Measurements from ENCODE around the gene ALPK1. TPM values are rescaled to one million over a fixed set of nuclear protein-coding genes. Genes with fewer than 3 reads are reported as not detected.
A peak's percentile ranks its signal among the peaks of the same experiment; 100 is the strongest.

Gene ALPK1
- total RNA-seq, 1 experiment from 2014 or later = 0.17 TPM

GRCh38 chr4:112451831-112452230, 154.7 kb downstream of the ALPK1 start:
- H2BK15ac ChIP-seq (ENCODE audit: low read depth, low read length) = no peak overlapping the region
- TF ChIP-seq, protein P1, sequence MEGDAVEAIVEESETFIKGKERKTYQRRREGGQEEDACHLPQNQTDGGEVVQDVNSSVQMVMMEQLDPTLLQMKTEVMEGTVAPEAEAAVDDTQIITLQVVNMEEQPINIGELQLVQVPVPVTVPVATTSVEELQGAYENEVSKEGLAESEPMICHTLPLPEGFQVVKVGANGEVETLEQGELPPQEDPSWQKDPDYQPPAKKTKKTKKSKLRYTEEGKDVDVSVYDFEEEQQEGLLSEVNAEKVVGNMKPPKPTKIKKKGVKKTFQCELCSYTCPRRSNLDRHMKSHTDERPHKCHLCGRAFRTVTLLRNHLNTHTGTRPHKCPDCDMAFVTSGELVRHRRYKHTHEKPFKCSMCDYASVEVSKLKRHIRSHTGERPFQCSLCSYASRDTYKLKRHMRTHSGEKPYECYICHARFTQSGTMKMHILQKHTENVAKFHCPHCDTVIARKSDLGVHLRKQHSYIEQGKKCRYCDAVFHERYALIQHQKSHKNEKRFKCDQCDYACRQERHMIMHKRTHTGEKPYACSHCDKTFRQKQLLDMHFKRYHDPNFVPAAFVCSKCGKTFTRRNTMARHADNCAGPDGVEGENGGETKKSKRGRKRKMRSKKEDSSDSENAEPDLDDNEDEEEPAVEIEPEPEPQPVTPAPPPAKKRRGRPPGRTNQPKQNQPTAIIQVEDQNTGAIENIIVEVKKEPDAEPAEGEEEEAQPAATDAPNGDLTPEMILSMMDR (conservative IDR thresholded peaks at IDR 0.05) = no peak
- H3K4me2 ChIP-seq (ENCODE audit: insufficient read depth, insufficient read length, low read length) = no peak overlapping the region
- H3K9ac ChIP-seq (ENCODE audit: extremely low read depth, insufficient read length, low read length) = no peak overlapping the region
- H2AFZ ChIP-seq (ENCODE audit: low read length) = no peak overlapping the region
- H4K8ac ChIP-seq (replicated peaks; ENCODE audit: insufficient read length, low read depth, low read length) = no peak overlapping the region
- H3K4ac ChIP-seq (ENCODE audit: low read depth, low read length) = no peak overlapping the region
- no peak overlapping the region for H3K27ac ChIP-seq (ENCODE audit: insufficient read length, low read depth, low read length)
- H2BK120ac ChIP-seq (ENCODE audit: low read depth, low read length, poor library complexity, severe bottlenecking) = no peak overlapping the region
- H3K4me1 ChIP-seq (ENCODE audit: insufficient read depth, low read length) = peaks cover 5% of the 10 kb centered on the region; the same call in 1 of the 2 replicates
- no peaks in the 10 kb centered on the region for H3K79me2 ChIP-seq (ENCODE audit: insufficient read depth, low read length)
- H3K27me3 Mint-ChIP-seq (ENCODE audit: low read depth) = peaks cover 3% of the 10 kb centered on the region; the same call in 1 of the 2 replicates
- no peak overlapping the region for H3T11ph ChIP-seq (ENCODE audit: low read length)
- H3K4me1 Mint-ChIP-seq = peaks cover 50 to 53% of the 10 kb centered on the region in 2 experiments
- peak overlapping the region in 2 of 3 experiments; percentile 5 to 34; a peak in 2 of 7 replicates for H3K27ac Mint-ChIP-seq
- H3K9me3 Mint-ChIP-seq = peaks cover 0 to 3% of the 10 kb centered on the region in 2 experiments; a peak in 1 of 5 replicates
- H2BK5ac ChIP-seq (ENCODE audit: insufficient read length, low read length) = no peak overlapping the region
- H2AK5ac ChIP-seq (ENCODE audit: insufficient read length, low read length) = no peak overlapping the region
- no peaks in the 10 kb centered on the region for H4K20me1 ChIP-seq (ENCODE audit: control insufficient read depth, insufficient read depth, insufficient read length)
- H3K23me2 ChIP-seq (ENCODE audit: insufficient read length, low read depth, low read length, poor library complexity, severe bottlenecking) = no peaks in the 10 kb centered on the region
- no peak overlapping the region for H3K56ac ChIP-seq (ENCODE audit: insufficient read length, low read depth, low read length)
- H4K91ac ChIP-seq (ENCODE audit: insufficient read length, low read depth, low read length) = no peak overlapping the region
- H3K4me3 Mint-ChIP-seq = no peak overlapping the region
- H3K23ac ChIP-seq (ENCODE audit: insufficient read length, low read depth, low read length) = no peak overlapping the region
- H3K27me3 ChIP-seq (ENCODE audit: insufficient read depth, low read length) = no peaks in the 10 kb centered on the region
- H3K14ac ChIP-seq (ENCODE audit: insufficient read depth, low read length) = no peak overlapping the region
- no peaks in the 10 kb centered on the region for H3K79me1 ChIP-seq (ENCODE audit: insufficient read depth, low read depth, low read length, poor library complexity, severe bottlenecking)
- H3K18ac ChIP-seq (ENCODE audit: insufficient read length, low read depth, low read length) = no peak overlapping the region
- no peak overlapping the region for H2BK12ac ChIP-seq (ENCODE audit: insufficient read length, low read depth, low read length)
- no CpG with 5 or more reads among the region's 4 CpGs for WGBS (ENCODE audit: extremely low coverage, insufficient read length, low lambda C conversion rate)
- H3K36me3 Mint-ChIP-seq (ENCODE audit: insufficient read depth in 1 of 3, low read depth in 3 of 3) = peaks cover 0 to 5% (median 0%) of the 10 kb centered on the region in 3 experiments; a peak in 3 of 7 replicates
- H3K9me3 ChIP-seq (ENCODE audit: control insufficient read depth, low read depth, low read length) = no peaks in the 10 kb centered on the region
- no peak for DNase-seq
- no peak overlapping the region for H4K5ac ChIP-seq (ENCODE audit: insufficient read length, low read depth, low read length)
- H2BK20ac ChIP-seq (ENCODE audit: low read depth, low read length, poor library complexity, severe bottlenecking) = no peak overlapping the region

Measured in H9 (cell line).